Measurements from ENCODE around the gene ALDH8A1.

Gene ALDH8A1

GRCh38 chr6:134948691-134949090 is 1.2 kb downstream of the ALDH8A1 start:
- no peak for DNase-seq

GRCh38 chr6:134948142-134948541 is 1.8 kb downstream of the ALDH8A1 start:
- no peak for DNase-seq

GRCh38 chr6:134945045-134945444 is 4.9 kb downstream of the ALDH8A1 start:
- DNase-seq = no peak

GRCh38 chr6:134943522-134944111 is 6.3 kb downstream of the ALDH8A1 start:
- DNase-seq = no peak

- no peak for DNase-seq
These were observed 11.0 kb downstream of the ALDH8A1 start for GRCh38 chr6:134938896-134939295.

- no peak for DNase-seq
These were observed 12.5 kb downstream of the ALDH8A1 start for GRCh38 chr6:134937426-134937825.

- peak; percentile 94 for DNase-seq
These were observed 13.0 kb downstream of the ALDH8A1 start for GRCh38 chr6:134936931-134937330.

- no peak for DNase-seq
These were observed 13.4 kb downstream of the ALDH8A1 start for GRCh38 chr6:134936476-134936875.

GRCh38 chr6:134934793-134935485 is 15.0 kb downstream of the ALDH8A1 start:
- peak; percentile 43 for DNase-seq

- no peak for DNase-seq
These were observed 17.1 kb downstream of the ALDH8A1 start for GRCh38 chr6:134932535-134933470.

- DNase-seq = no peak
These were observed 17.8 kb downstream of the ALDH8A1 start for GRCh38 chr6:134932098-134932497.

- DNase-seq = no peak
These were observed 19.4 kb downstream of the ALDH8A1 start for GRCh38 chr6:134930463-134930862.

- DNase-seq = no peak
These were observed 21.6 kb downstream of the ALDH8A1 start for GRCh38 chr6:134928151-134928900.

- DNase-seq = peak; percentile 56
These were observed 24.1 kb downstream of the ALDH8A1 start for GRCh38 chr6:134925800-134926199.

GRCh38 chr6:134921721-134922261 is 28.1 kb downstream of the ALDH8A1 start:
- peak; percentile 40 for DNase-seq

GRCh38 chr6:134921276-134921675 is 28.6 kb downstream of the ALDH8A1 start:
- no peak for DNase-seq

- peak; percentile 33 for DNase-seq
These were observed 29.5 kb downstream of the ALDH8A1 start for GRCh38 chr6:134920422-134920821.

GRCh38 chr6:134918418-134918961 is 31.4 kb downstream of the ALDH8A1 start:
- no peak for DNase-seq

GRCh38 chr6:134911547-134911946 is 38.4 kb downstream of the ALDH8A1 start:
- DNase-seq = peak; percentile 69

- DNase-seq = no peak
These were observed 39.3 kb downstream of the ALDH8A1 start for GRCh38 chr6:134910593-134910935.

GRCh38 chr6:134909701-134910592 is 40.0 kb downstream of the ALDH8A1 start:
- no peak for DNase-seq

All from kidney glomerular epithelial cell (primary cell).